ENCODE measurements around the gene JAKMIP1. TPM values are rescaled to one million over a fixed set of nuclear protein-coding genes. Genes with fewer than 3 reads are reported as not detected.
A peak's percentile ranks its signal among the peaks of the same experiment; 100 is the strongest.

JAKMIP1 gene
- polyA plus RNA-seq, 6 donors from 2014 or later = not detected

GRCh38 chr4:6119507-6120020, 80.8 kb downstream of the JAKMIP1 start:
- no peaks in the 10 kb centered on the region for H3K9me3 Mint-ChIP-seq
- DNase-seq = no peak
- H3K4me1 Mint-ChIP-seq = no peaks in the 10 kb centered on the region
- H3K4me3 Mint-ChIP-seq = no peak overlapping the region
- H3K27ac Mint-ChIP-seq = no peak overlapping the region
- ATAC-seq (ENCODE audit: low read depth in 2 of 2) = no peak
- H3K27me3 Mint-ChIP-seq = peaks cover 12 to 30% (median 20%) of the 10 kb centered on the region in 3 donors
- H3K36me3 Mint-ChIP-seq = no peaks in the 10 kb centered on the region

DNA sequence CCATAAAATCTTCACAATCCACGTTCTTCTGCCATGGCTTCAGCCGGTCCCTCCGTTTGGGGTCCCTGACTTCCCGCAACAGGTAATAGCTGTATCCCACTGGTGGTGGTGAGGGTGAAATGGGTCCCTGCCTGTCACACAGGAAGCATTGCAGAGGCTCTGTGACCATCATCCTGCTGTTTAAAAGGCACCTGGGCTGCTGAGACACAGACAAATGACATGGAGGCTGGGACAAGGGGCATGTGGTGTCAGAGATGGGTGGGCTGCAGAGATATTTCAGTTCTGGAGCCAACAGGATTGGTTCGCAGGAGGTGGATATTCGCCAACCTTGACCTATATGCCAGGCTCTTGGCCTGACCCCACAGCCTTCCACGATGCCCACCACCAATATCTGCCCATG, 82.1 kb downstream of the JAKMIP1 start:
- Mint-ChIP-seq H3K27me3 (peaks cover 18 to 37% (median 28%) of the 10 kb centered on the region in 3 donors), H3K4me3 (no peak overlapping the region), H3K36me3 (no peaks in the 10 kb centered on the region), H3K4me1 (no peaks in the 10 kb centered on the region), H3K27ac (no peak overlapping the region), H3K9me3 (no peaks in the 10 kb centered on the region)
- no peak for ATAC-seq (ENCODE audit: low read depth in 2 of 2)
- DNase-seq = no peak

GRCh38 chr4:6116696-6117285, 83.6 kb downstream of the JAKMIP1 start:
- no peak for DNase-seq
- no peaks in the 10 kb centered on the region for H3K4me1 Mint-ChIP-seq
- ATAC-seq (ENCODE audit: low read depth in 2 of 2) = no peak
- no peaks in the 10 kb centered on the region for H3K36me3 Mint-ChIP-seq
- H3K27ac Mint-ChIP-seq = no peak overlapping the region
- H3K27me3 Mint-ChIP-seq = peaks cover 18 to 37% (median 28%) of the 10 kb centered on the region in 3 donors
- H3K9me3 Mint-ChIP-seq = no peaks in the 10 kb centered on the region
- H3K4me3 Mint-ChIP-seq = no peak overlapping the region

DNA sequence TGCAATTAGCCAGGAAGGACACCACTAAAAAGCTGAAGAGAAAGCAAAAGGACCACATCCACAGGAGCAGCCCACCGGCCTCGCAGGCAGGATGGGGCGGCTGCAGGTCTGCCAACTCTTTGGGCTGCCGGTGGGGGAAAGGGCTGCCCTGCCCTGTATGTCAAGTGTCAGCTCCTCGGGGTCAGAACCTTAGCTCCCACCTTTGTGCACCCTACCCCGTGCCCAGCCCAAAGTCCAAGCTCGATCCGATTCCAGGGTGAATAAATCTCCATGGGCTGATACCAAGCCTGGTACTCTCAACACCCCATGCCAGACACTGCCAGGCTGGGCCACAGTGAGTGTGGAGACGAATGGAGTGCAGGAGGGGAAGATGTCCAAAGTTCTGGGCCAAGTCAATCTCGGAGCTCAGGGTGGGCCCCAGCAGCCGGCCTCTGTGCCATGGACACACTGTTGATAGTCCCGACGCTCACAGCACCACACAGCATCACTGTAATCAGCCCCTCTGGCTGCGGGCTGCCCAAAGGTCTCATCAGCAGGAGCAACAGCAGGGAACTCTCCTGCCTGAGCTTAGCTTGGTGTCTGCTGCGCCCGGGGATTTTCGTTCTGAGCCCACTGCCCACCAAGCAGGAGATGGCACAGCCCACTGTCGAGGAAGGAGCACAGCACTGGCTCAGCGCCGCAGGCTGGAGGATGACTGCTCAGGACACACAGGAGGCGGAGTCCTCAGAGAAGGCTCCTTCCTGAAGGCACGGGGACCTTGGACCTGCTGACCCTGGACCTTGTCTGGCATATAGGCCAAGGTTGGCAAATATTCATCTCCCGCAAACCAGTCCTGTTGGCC, 84.4 kb downstream of the JAKMIP1 start:
- DNase-seq (no peak), ATAC-seq (ENCODE audit: low read depth in 2 of 2) (no peak)
- no peaks in the 10 kb centered on the region for H3K4me1 Mint-ChIP-seq
- peaks cover 18 to 43% (median 28%) of the 10 kb centered on the region in 3 donors for H3K27me3 Mint-ChIP-seq
- H3K4me3 Mint-ChIP-seq = no peak overlapping the region
- no peak overlapping the region for H3K27ac Mint-ChIP-seq
- H3K9me3 Mint-ChIP-seq = no peaks in the 10 kb centered on the region
- H3K36me3 Mint-ChIP-seq = no peaks in the 10 kb centered on the region

GRCh38 chr4:6115342-6115741, 85.0 kb downstream of the JAKMIP1 start:
- Mint-ChIP-seq H3K4me1 (no peaks in the 10 kb centered on the region), H3K27ac (no peak overlapping the region), H3K27me3 (peaks cover 18 to 43% (median 28%) of the 10 kb centered on the region in 3 donors), H3K36me3 (no peaks in the 10 kb centered on the region), H3K9me3 (no peaks in the 10 kb centered on the region), H3K4me3 (no peak overlapping the region)
- DNase-seq (no peak), ATAC-seq (ENCODE audit: low read depth in 2 of 2) (no peak)

DNA sequence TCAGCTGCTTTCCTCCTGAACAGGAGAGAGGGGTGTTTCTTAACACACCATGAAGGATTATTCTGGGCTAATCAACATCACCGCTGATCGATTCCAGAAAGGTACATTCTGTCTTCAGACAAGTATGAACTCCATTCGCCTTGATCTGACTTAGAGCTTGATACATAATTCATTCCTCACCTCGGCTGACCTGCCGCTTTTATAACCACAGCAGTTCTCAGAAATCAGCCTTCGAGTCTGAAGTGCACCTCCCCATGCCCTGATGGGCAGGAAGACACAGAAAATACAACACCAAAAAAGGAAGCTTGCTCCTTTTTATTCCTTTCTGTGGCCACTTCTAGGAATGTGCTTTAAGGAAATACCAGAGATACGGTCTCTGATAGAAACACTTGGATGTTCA, 85.7 kb downstream of the JAKMIP1 start:
- H3K36me3 Mint-ChIP-seq = no peaks in the 10 kb centered on the region
- peaks cover 18 to 43% (median 28%) of the 10 kb centered on the region in 3 donors for H3K27me3 Mint-ChIP-seq

GRCh38 chr4:6114181-6114580, 86.2 kb downstream of the JAKMIP1 start:
- ATAC-seq (ENCODE audit: low read depth in 2 of 2) = no peak
- Mint-ChIP-seq H3K27me3 (peaks cover 17 to 43% (median 28%) of the 10 kb centered on the region in 3 donors), H3K27ac (no peak overlapping the region)

More for the DNA sequence above, 85.7 kb downstream of the JAKMIP1 start:
- no peak for DNase-seq
- no peaks in the 10 kb centered on the region for H3K4me1 Mint-ChIP-seq
- no peaks in the 10 kb centered on the region for H3K9me3 Mint-ChIP-seq
- H3K4me3 Mint-ChIP-seq = no peak overlapping the region
- no peak for ATAC-seq (ENCODE audit: low read depth in 2 of 2)
- H3K27ac Mint-ChIP-seq = no peak overlapping the region

DNA sequence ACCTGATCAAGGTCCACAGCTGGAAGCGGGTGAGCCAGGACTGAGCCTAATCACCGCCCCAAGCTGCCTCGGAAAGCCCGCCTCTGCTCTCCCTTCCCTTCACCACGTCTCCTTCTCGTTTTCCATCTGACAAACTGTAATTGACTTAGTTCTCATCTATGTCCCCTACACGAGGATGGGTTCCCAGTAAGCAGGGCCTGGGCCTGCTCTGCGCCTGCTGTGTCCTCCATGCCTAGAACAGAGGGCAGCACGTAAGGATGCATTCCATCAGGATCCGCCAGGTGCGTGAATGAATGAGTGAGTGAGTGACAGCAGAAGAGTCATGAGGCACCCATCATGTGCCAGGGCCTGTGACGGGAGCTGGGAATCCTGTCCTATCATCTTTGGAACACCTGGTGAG, 86.7 kb downstream of the JAKMIP1 start:
- H3K27ac Mint-ChIP-seq = no peak overlapping the region
- no peak overlapping the region for H3K4me3 Mint-ChIP-seq
- peaks cover 14 to 44% (median 22%) of the 10 kb centered on the region in 3 donors for H3K27me3 Mint-ChIP-seq
- no peaks in the 10 kb centered on the region for H3K9me3 Mint-ChIP-seq
- H3K36me3 Mint-ChIP-seq = no peaks in the 10 kb centered on the region
- ATAC-seq (ENCODE audit: low read depth in 2 of 2) (no peak), DNase-seq (no peak)
- no peaks in the 10 kb centered on the region for H3K4me1 Mint-ChIP-seq

More at GRCh38 chr4:6114181-6114580, 86.2 kb downstream of the JAKMIP1 start:
- no peak for DNase-seq
- H3K4me1 Mint-ChIP-seq = no peaks in the 10 kb centered on the region
- H3K4me3 Mint-ChIP-seq = no peak overlapping the region
- no peaks in the 10 kb centered on the region for H3K36me3 Mint-ChIP-seq
- no peaks in the 10 kb centered on the region for H3K9me3 Mint-ChIP-seq

GRCh38 chr4:6112606-6113290, 87.6 kb downstream of the JAKMIP1 start:
- DNase-seq (no peak), ATAC-seq (ENCODE audit: low read depth in 2 of 2) (no peak)
- Mint-ChIP-seq H3K27me3 (peaks cover 13 to 43% (median 24%) of the 10 kb centered on the region in 3 donors), H3K27ac (no peak overlapping the region), H3K4me3 (no peak overlapping the region), H3K9me3 (no peaks in the 10 kb centered on the region), H3K36me3 (no peaks in the 10 kb centered on the region), H3K4me1 (no peaks in the 10 kb centered on the region)

DNA sequence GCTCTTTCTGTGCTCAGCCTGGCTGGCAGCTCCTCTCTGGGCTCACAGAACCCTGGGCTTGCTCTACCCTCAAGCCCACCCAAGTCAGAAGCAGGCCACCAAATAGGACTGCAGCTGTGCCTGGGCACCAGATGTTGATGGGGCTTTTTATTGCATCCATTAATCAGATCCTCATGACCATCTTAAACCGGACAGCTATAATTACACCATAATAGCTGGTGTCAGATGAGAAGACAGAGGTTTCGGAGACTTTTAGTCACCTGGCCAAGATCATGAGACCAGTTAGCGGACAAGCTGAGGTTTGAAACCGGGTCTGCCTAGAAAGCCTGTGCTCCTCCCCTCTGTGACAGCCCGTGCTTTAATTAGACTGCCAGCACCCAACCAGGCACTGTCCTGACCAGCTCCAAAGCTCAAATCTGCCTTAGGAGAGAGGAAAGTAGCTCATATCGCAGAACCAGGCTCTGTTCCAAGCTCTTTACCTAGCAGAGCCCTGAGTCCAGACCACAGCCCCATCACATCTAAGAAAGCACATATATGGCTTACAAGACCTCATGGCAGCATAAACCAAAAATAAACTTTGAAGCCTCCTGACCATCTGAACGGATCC, 88.9 kb downstream of the JAKMIP1 start:
- Mint-ChIP-seq H3K27me3 (peaks cover 15 to 35% (median 23%) of the 10 kb centered on the region in 3 donors), H3K4me3 (no peak overlapping the region), H3K9me3 (peaks cover 0 to 3% (median 0%) of the 10 kb centered on the region in 7 donors), H3K4me1 (no peaks in the 10 kb centered on the region), H3K36me3 (no peaks in the 10 kb centered on the region), H3K27ac (no peak overlapping the region)
- no peak for DNase-seq
- no peak for ATAC-seq (ENCODE audit: low read depth in 2 of 2)

GRCh38 chr4:6110681-6111353, 89.5 kb downstream of the JAKMIP1 start:
- Mint-ChIP-seq H3K36me3 (no peaks in the 10 kb centered on the region), H3K4me1 (no peaks in the 10 kb centered on the region)

DNA sequence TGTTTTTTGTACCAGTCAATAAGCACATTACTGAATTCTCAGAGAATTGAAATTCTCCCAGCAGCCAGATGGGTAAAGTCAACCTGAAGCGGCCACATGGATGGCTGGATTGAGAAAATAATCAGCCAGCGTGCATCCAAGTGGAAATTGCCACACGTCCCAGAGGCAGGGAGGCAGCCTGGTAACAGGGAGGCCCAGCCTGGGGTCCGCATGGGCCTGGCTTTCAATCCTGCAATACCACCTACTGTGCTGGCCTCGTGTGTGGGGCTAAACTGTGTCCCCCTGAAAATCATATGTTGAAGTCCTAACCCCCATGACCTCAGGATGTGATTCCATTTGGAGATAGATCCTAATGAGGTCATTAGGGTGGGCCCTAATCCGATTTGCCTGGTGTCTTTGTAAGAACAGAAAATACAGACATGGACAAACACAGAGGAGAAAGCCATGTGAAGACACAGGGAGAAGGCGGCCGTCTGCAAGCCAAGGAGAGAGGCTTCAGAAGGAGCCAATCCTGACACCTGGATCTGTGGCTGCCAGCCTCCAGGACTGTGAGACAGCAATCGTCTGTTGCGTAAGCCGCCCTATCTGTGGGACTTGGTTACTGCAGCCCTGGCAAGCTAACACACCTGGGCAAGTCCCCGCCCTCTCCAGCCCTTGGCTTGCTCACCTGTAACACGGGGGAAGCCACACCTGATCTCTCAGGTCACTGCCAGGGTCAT, 90.3 kb downstream of the JAKMIP1 start:
- Mint-ChIP-seq H3K27ac (no peak overlapping the region), H3K27me3 (peaks cover 16 to 34% (median 25%) of the 10 kb centered on the region in 3 donors), H3K9me3 (peaks cover 0 to 6% (median 0%) of the 10 kb centered on the region in 7 donors), H3K4me3 (no peak overlapping the region), H3K36me3 (no peaks in the 10 kb centered on the region), H3K4me1 (no peaks in the 10 kb centered on the region)
- no peak for ATAC-seq (ENCODE audit: low read depth in 2 of 2)
- no peak for DNase-seq

More at GRCh38 chr4:6110681-6111353, 89.5 kb downstream of the JAKMIP1 start:
- Mint-ChIP-seq H3K27me3 (peaks cover 16 to 35% (median 25%) of the 10 kb centered on the region in 3 donors), H3K9me3 (peaks cover 0 to 6% (median 0%) of the 10 kb centered on the region in 7 donors), H3K4me3 (peak overlapping the region in 1 of 8 donors; percentile 29), H3K27ac (no peak overlapping the region)
- ATAC-seq (ENCODE audit: low read depth in 2 of 2) = no peak
- no peak for DNase-seq

All from naive B cell (primary cell).